K562 (cell line): ENCODE data around the gene CLEC6A. TPM values are rescaled to one million over a fixed set of nuclear protein-coding genes. Genes with fewer than 3 reads are reported as not detected.
"Not testable (repeated sequence)": the region's sequence is repeated elsewhere in the genome, so short reads cannot be mapped to it uniquely, and the experiment has no call there.

ENCODE experiments used
- ATAC-seq: fragments of 200-7000 bp; cut with Tn5 transposase; 3 replicates; pipeline ENCODE4 v1.9.1; 2020; ENCODE audit warnings: moderate library complexity
- BruUV-seq: library from RNA; stranded (reverse); fragments of 400-500 nt; replicated peaks from 2 replicates; lab custom pipeline; 2021; lab: Mats Ljungman, UMichigan
- CTCF ChIA-PET: fragments of 300-600 bp; formaldehyde crosslinking; extraction: SDS; loops from one replicate; lab custom pipeline; 2021; ENCODE audit warnings: low intra/inter-chr PET ratio; lab: Yijun Ruan, JAX
- POLR2A ChIA-PET: fragments of 300-600, 350-650 bp; sonication (Branson Sonifier 250); formaldehyde crosslinking; extraction: SDS; loops from one replicate; lab custom pipeline; 2021; ENCODE audit warnings: antibody characterized with exemption, inconsistent platforms; lab: Yijun Ruan, JAX
- DNase-seq, 4 experiments: peaks; one replicate each; pipeline versions ENCODE4 v3.0.0 to v3.0.0-alpha.2; 2011 to 2018; ENCODE audit warnings: low spot score in 3 of 4, mixed read lengths in 3 of 4; ENCODE audit errors: extremely low read depth in 1 of 4
- FAIRE-seq: peaks from 2 replicates; lab custom pipeline; 2011; peaks lifted over from hg19 to GRCh38; lab: Jason Lieb, UNC
- H2AFZ ChIP-seq: 2 replicates; pipeline ENCODE4 v1.6.0; 2011; ENCODE audit warnings: low read depth, low read length, control low read depth, inconsistent platforms
- H3K27ac ChIP-seq: fragments of 200-600 bp; 3 replicates; pipeline ENCODE4 v1.8.0; 2011; ENCODE audit warnings: low read depth, mild to moderate bottlenecking, control low read depth, inconsistent platforms, low read length, moderate library complexity, mixed read lengths; ENCODE audit errors: extremely low read depth
- H3K27me3 ChIP-seq, 2 experiments: fragments of 300-600 bp in 1 of 2; 2 replicates in 1 of 2; 3 replicates in 1 of 2; pipeline versions ENCODE4 v1.6.0 to v1.8.0; 2011; ENCODE audit warnings: inconsistent platforms in 2 of 2, low read length in 2 of 2, mild to moderate bottlenecking in 1 of 2, mixed read lengths in 1 of 2, moderate library complexity in 1 of 2; ENCODE audit not compliant: control insufficient read depth in 2 of 2, insufficient read depth in 2 of 2
- H3K36me3 ChIP-seq: fragments of 300-600 bp; 3 replicates; pipeline ENCODE4 v1.8.0; 2011; ENCODE audit warnings: mild to moderate bottlenecking, low read length, inconsistent platforms; ENCODE audit not compliant: control insufficient read depth, insufficient read depth
- H3K4me1 ChIP-seq, 2 experiments: fragments of 200-600 bp in 1 of 2; replicated peaks in 1 of 2; 2 replicates in 1 of 2; 3 replicates in 1 of 2; pipeline versions ENCODE4 v1.5.1 to v1.8.0; 2011; ENCODE audit warnings: inconsistent platforms in 2 of 2, low read length in 2 of 2, mild to moderate bottlenecking in 1 of 2, mixed read lengths in 1 of 2, moderate library complexity in 1 of 2; ENCODE audit not compliant: control insufficient read depth in 2 of 2, insufficient read depth in 2 of 2
- H3K4me2 ChIP-seq: 2 replicates; pipeline ENCODE4 v1.6.1; 2011; ENCODE audit warnings: low read length, control low read depth, inconsistent platforms, mixed read lengths; ENCODE audit not compliant: insufficient read depth
- H3K4me3 ChIP-seq: fragments of 200-600 bp; sonication (generic), shearing (Covaris generic); 2 replicates; pipeline ENCODE4 v1.5.1; 2016; ENCODE audit warnings: control low read depth, inconsistent platforms
- H3K79me2 ChIP-seq: fragments of 200-600 bp; 3 replicates; pipeline ENCODE4 v1.8.0; 2011; ENCODE audit warnings: low read length, inconsistent platforms; ENCODE audit not compliant: control insufficient read depth, insufficient read depth
- H3K9ac ChIP-seq, 2 experiments: 2 replicates each; pipeline versions ENCODE4 v1.6.0 to v1.6.1; 2011; ENCODE audit warnings: low read depth in 2 of 2, low read length in 2 of 2, control low read depth in 1 of 2, inconsistent platforms in 1 of 2, mild to moderate bottlenecking in 1 of 2, mixed read lengths in 1 of 2; ENCODE audit not compliant: insufficient read depth in 1 of 2
- H3K9me1 ChIP-seq: one replicate; pipeline ENCODE4 v1.6.0; 2011; ENCODE audit warnings: inconsistent platforms, mild to moderate bottlenecking, low read length, moderate library complexity; ENCODE audit not compliant: control insufficient read depth, insufficient read depth
- H3K9me3 ChIP-seq: replicated peaks from 2 replicates; pipeline ENCODE4 v1.5.1; 2011; ENCODE audit warnings: low read depth, low read length, inconsistent platforms; ENCODE audit not compliant: control insufficient read depth, insufficient read depth
- H4K20me1 ChIP-seq: replicated peaks from 2 replicates; pipeline ENCODE4 v1.6.1; 2011; ENCODE audit warnings: low read length, inconsistent platforms, mixed read lengths; ENCODE audit not compliant: control insufficient read depth, insufficient read depth
- KLF13 ChIP-seq: fragments of 450-650 bp; IDR thresholded peaks from 2 replicates; pipeline ENCODE4 v1.6.1; 2016; ENCODE audit warnings: missing genetic modification characterization, low read depth, mild to moderate bottlenecking, missing compliant biosample characterization, moderate library complexity, borderline replicate concordance
- NR2C2 ChIP-seq, 2 experiments: fragments of 200-800 bp in 1 of 2; sonication (Bioruptor generic) in 1 of 2; sonication (generic) in 1 of 2; formaldehyde crosslinking in 1 of 2; IDR thresholded peaks; 2 replicates each; pipeline versions ENCODE4 v1.6.1 to v1.8.0; 2016 to 2022; ENCODE audit warnings: mild to moderate bottlenecking in 1 of 2, missing compliant biosample characterization in 1 of 2, missing genetic modification characterization in 1 of 2, missing genetic modification reagents in 1 of 2
- SREBF1 ChIP-seq: fragments of 150-350 bp; IDR thresholded peaks from 2 replicates; pipeline ENCODE4 v1.6.1; 2014; ENCODE audit warnings: antibody characterized with exemption, low read depth, low read length, borderline replicate concordance
- WGBS: fragments of 100-300 bp; shearing (Covaris generic); methylation state at CpG from one replicate; pipeline ENCODE4 v1.1.6; 2016; ENCODE audit warnings: low coverage, mixed read lengths; ENCODE audit not compliant: insufficient coverage; ENCODE audit errors: missing lambda C conversion rate; 5-methylcytosine and 5-hydroxymethylcytosine counted together
- in situ Hi-C: fragments of 300-500 bp; cut with MboI; formaldehyde crosslinking; loops from 4 replicates; pipeline ENCODE4 v1.15.0; 2018; ENCODE audit warnings: inconsistent platforms, mixed read lengths
- intact Hi-C: fragments of 100-400 bp; cut with micrococcal nuclease; formaldehyde crosslinking; loops from 2 replicates; pipeline ENCODE4 v1.14.2; 2022
- polyA plus RNA-seq, 8 experiments: library from polyadenylated mRNA; depleted of rRNA in 4 of 8; stranded (reverse) in 5 of 8; unstranded in 3 of 8; fragments of >200 nt; fragmentation: Nextera tagmentation in 2 of 8; fragmentation: Illumina TruSeq in 1 of 8; extraction: Ambion mirVana in 2 of 8; extraction: Trizol in 1 of 8; gene quantifications; 2 replicates each; pipeline versions ENCODE4 v1.2.1 to v1.2.3, GENCODE V29; 2011 to 2014; ENCODE audit warnings: inconsistent platforms in 1 of 8, missing spikeins in 1 of 8
- total RNA-seq, 7 experiments: library from RNA; depleted of rRNA in 6 of 7; stranded (reverse); fragments of >200 nt in 6 of 7; fragmentation: Illumina TruSeq in 2 of 7; extraction: Trizol in 2 of 7; gene quantifications; 2 replicates each; pipeline versions ENCODE4 v1.2.1 to v1.2.3, GENCODE V29; 2011 to 2021; ENCODE audit warnings: low replicate concordance in 1 of 7

CLEC6A gene
- total and polyA plus RNA-seq, 9 of the 15 experiments (the other 6 are each of a cell fraction or from before 2014, with no cell fraction given) = not detected

DNA sequence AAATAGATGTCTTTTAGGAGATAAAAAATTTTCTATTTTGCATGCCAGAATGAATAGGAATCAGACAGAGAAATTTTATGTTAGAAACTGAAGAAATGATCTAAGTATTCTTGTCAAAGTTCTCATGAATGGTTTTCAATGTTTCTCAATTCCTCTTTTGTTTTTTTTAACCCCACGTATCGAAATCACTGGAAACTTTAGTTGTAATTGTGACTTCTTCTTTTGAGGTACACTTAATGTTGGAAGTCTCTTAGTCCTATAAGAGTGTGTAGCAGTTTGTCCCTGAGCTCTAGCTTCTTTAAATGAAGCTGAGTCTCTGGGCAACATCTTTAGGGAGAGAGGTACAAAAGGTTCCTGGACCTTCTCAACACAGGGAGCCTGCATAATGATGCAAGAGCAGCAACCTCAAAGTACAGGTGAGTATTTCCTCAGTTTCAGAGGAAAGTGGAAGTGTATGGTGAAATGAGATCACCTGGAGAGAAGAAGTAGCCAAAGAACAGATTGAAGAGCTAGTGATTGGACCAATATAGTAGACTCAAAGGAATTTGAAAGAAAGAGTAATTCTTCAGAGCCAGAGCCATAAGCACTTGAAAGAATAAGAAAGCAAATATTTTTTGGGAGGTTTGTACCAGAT, at the start of gene CLEC6A (continued):
- TF ChIP-seq KLF13 (tag) = no peak
- no peak for TF ChIP-seq NR2C2 (CRISPR knock-in tag; IDR thresholded peaks at IDR 0.05)
- TF ChIP-seq NR2C2 (tag; IDR thresholded peaks at IDR 0.05) = no peak
- no peak for TF ChIP-seq SREBF1

DNA sequence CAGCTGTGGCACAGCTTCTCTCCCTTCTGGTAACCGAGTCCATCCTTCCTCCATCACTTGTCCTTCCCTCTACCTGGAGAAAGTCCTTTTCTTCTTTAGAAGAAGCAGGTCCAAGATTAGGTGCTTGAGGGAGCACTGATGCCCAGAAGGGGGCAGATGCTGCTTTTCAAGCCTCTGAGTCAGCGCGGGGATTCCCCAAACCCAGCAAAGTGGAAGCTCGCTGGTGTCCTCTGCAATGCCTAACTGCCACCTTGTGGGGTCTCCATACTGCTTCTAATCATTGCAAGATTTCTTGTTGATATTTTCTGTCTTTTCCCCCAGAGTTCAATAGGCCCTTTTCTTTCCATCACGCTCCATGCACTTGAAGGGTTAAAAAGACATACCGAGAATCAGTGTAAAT, 36.2 kb upstream of the CLEC6A start:
- H3K4me2 ChIP-seq, DNase-seq, H3K9me1 ChIP-seq, H3K79me2 ChIP-seq, H3K4me3 ChIP-seq, in situ Hi-C loops, FAIRE-seq, H3K36me3 ChIP-seq, H3K27ac ChIP-seq, H3K9ac ChIP-seq, BruUV-seq, ATAC-seq, H3K27me3 ChIP-seq, CTCF ChIA-PET, H4K20me1 ChIP-seq, H3K4me1 ChIP-seq, H2AFZ ChIP-seq, intact Hi-C loops, POLR2A ChIA-PET, H3K9me3 ChIP-seq: not testable (repeated sequence)
- WGBS = no CpG with 5 or more reads among the region's 6 CpGs
